DMS79 (cell line): ENCODE measurements around the gene LDAH.
A peak's percentile ranks its signal among the peaks of the same experiment; 100 is the strongest.

Source experiments
- DNase-seq: peaks from one replicate; lab custom pipeline; 2025; lab: John Stamatoyannopoulos, UW

Gene LDAH

DNA sequence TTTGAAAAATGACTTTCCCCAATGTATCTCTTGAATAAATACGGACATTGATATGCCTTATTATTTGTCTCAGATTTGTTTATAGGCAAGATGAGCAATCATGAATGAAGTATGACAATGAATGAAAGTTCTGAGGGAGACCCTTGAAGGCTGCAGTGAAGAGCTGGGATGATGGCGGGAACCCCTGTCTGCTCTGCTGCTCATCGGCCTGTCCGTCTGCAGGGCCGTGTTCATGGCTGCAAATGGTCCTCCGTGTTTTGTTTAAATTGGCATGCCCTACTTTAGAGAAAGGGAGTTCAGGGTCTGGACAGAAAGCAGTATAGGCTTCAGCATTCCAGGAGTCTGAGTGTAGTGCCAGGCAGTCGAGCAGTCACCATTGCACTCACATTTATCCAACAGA lies 170.8 kb downstream of the LDAH start:
- no peak for DNase-seq

DNA sequence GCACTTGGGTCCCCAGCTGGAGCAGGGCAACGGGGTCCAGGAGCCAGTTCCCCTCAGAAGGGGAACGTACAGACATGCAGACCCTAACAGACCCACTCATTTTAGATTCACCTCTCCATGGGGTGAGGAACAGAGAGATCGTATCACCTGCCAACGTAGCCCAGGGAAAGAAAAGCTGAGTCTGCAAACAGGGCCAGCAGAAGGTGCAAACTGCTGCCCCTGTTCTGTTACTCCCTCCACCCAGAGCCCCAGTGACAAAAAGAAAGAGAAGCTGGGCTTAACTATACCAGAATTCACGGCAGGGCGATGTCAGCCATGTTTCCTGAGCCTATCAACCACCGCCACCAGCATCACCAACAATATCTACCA lies 171.2 kb downstream of the LDAH start:
- DNase-seq, result no peak

DNA sequence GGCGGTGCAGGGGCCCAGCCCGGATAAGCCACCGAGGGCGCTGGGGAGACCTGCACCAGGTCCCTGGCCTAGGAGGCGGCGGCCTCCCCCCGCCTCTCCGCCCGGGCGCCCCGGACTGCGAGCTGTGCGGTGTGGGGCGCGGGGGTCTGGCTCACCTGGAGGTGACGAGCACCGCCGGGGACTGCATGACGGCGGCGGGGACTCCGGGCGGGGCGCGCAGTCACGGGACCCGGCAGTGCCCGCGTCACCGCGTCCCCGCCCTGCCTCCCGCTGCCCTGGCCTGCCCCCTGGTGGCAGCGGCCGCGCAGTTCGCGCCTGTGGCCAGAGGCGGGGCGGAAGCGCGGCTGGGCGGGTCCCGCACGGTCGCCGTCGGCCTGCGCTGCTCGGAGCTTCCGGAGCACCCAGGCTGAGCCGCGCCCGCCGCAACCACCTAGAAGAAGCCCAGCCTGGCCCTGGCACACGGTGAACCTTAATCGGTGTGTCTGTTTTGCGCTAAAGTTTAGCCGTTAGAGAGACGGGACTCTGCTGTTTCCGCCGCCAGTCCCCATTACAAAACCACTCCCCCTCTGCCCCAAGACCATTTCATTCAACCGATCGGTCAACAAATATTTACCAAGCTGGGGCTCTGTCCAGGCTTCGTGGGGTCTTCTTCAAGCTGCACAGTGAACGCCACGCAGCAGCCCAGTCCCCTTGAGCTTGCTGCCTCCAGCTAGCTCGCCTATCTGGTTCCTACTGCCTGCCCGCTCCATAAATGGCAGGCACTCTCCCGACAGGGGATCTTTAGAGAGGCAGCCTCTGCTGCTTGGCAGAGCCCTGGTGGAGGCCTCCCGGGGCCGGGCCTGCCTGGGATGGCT lies 171.8 kb downstream of the LDAH start, which contains the start of gene HS1BP3:
Gene HS1BP3 (minus strand): TSS at position 222 of the 854 bp plus-strand sequence. CDS start 35 bp downstream, at position 187.
- peak; percentile 58 for DNase-seq

DNA sequence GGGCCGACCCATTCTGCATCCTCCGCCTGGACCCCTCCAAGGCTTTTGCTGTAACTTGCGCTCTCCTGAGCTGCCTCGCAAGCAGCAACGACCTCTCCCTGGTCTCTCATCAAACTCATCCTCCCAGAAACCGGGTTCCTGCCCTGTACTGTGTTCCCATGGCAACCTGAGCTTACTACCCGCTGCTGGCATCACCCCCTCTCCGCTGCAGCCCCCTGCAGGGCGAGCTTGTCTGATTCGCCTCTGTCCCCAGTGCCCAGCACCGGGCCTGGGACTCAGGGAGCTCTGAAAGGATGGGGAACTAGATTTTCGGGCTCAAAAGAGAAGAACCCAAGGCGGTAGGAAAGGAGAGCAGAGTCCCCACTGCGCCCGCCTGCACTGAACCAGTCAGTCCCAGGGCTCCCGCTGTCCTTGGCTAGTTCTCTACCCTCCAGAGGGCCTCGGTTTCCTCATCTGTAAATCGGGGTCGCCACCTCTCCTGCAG lies 172.5 kb downstream of the LDAH start:
- peak; percentile 25 for DNase-seq

DNA sequence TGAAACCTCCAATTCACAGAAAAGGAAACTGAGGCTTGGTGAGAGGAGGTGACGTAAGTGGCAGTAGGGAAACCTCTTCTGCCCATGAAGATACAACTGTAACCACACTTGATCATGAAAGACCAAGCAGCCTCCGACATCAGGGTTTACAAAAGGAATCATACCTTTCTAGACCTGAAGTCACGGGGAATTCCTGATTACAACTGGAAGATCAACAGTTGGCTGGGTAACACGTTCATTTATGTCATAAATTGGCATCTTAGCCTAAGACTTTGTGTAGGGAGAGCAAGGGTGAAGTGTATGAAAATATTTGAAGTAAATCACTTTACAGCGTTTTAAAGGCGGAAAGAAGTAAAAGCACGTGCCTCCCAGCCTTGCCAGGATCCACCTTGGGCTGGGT lies 172.9 kb downstream of the LDAH start:
- no peak for DNase-seq

DNA sequence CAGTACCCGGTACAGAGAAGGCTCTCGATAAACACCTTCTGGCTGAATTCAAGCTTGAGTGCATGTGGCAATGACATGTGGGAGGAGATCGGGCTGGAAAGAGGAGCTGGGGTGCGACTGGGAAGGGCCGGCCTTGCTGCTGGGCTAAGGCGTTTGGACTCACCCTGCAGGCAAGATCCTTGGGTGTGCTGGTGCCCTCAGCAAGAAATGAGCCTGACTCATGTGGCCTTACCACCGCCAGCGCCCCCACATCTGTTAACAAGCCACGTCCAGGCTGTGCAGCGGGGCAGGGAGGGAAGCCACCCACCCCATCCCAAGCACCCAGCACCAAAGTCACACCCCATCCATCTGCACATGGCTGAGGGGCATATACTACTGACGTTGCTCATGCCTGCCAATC lies 173.3 kb downstream of the LDAH start:
- no peak for DNase-seq

DNA sequence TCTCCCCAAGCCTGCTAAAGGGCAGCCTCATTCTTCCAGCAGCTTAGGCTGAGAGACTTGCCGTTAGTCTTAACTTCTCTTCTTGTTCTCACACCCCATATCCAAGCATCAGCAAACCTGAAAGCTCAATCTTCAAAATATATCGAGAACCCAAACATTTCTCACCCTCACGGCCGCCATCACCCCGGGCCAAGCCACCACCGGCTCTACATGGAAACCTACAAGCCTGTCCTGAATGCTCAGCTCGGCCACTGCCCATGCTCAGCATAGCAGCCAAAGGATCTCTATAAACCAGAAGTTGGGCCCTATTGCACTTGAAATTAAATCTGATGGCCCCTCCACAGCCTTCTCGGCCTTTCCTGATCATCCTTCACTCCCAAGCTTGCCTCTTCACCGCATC lies 174.1 kb downstream of the LDAH start:
- no peak for DNase-seq

DNA sequence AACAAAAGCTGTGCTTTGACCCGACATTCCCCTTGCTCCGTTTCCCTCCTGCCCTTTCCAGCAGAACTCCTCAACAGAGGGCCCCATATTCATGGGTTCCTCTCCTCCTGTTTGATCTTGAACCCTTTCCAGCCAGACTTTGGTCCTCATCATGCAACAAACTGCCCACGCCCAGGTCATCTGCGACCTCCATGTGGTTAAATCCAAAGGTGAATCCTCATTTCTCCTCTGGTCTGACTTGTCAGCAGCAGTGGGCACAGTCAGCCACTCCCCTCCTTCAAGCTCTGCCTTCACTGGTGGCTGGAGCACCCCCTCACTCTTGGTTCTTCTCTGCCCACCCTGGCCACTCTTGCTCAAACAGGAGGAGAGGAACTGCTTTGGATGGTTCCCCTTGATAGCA lies 174.7 kb downstream of the LDAH start:
- no peak for DNase-seq

DNA sequence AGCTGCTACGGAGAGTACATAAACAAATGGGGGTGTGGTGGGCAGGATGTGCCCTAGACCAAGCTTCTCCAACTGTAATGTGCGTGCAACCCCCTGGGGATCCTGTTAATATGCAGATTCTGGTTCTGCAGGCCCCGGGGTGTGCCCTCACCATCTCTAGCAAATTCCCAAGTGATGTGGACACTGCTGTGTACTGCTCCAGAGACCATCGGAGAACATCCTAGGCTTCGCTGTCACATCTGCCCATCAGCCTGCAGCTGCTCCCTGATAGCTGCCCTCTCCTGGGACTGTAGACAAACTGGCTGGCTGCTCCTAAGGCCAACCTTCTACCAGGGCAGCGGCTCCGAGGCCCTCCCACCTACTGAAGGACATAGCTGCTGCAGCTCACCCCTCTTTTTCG lies 175.2 kb downstream of the LDAH start:
- no peak for DNase-seq

DNA sequence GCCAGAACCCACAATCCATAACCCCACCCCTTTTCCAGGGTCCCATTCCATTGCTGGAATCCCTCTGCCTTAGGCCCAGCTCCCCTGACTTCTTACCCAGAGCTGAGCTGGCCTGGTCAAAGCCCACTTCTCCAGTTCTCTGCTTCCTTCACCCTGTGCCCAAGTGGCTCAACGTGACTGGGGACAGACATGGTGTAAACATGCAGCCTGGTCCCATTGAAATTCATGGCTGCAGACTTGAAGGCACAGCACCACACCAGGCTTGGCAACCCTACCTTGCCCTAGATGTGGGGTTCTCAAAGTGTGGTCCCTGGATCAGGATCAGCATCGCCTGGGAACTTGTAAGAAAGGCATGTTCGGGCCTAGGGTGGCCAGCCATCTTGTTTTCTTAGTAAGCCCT lies 175.7 kb downstream of the LDAH start:
- no peak for DNase-seq

DNA sequence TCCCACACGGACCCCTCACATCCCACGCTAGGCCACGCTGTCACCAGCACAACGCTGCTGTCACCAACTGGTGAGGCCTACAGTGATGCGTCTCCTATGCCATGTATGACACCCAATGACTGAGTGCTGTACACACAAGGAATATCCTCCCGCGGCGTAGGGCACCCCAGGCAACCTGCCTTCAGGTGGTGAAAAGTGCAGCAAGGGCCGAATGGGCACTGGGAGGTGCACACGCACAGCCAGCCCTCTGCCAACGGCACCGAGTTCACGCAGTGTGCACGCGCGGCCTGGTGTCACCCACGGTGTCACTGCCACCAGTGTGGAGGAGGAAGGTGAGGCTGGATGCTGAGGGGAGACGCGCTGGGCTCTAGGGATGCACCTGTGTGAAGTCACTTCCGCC lies 176.5 kb downstream of the LDAH start:
- DNase-seq, result no peak

DNA sequence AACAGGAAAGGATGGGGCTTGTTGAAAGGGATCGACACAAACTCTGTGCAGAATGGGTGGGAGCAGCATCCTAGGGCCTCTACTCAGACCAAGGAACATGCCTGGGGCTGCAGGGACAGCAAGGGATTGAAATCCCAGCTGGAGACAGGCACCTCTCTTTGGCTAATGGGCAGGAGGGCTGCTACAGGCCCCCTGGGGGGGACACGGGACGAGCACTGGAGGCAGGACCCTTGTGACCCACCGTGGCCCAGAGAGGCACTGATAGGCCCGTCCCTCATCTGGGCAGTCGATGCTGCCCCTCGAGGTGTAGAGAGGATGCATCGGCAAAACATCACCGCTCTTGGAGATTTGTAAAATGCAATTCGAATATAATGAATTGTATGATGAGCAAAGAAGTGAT lies 177.1 kb downstream of the LDAH start:
- no peak for DNase-seq

DNA sequence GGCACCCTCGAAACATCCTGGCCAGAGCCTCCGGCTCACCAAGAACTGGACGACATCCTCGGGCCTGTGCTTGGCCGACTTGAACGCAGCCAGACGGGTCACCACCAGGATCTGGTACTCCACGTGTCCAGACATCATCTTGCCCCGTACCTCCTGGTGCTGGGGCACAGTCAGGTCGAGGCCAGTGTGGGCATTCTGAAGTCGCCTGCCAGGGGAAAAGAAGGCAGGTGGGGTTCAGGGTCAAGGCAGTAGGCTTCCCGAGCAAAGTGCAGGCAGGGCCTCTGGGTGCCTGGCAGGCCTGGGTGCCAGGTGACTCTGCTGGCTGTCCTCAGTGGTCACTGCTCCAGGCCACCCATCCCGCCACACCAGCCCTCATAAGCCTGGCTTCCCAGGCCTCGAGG lies 177.6 kb downstream of the LDAH start:
- DNase-seq, result no peak

DNA sequence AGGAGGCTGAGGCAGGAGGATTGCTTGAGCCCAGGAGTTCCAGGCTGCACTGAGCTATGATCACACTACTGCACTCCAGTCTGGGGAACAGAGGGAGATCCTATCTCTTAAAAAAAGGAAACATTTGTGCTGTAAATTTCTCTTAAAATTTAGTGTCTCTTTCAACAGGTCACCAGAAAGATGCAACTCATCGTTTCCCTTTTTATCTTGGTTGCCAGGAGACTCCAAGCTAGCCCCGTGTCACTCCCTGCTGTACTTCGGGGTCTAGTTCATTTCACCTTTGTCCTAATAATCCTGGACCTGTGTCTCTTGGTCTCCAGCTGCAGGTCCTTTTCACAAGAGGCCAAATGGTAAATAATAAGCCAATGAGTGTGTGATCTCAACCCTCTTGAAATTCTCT lies 179.1 kb downstream of the LDAH start:
- DNase-seq, result peak; percentile 56

DNA sequence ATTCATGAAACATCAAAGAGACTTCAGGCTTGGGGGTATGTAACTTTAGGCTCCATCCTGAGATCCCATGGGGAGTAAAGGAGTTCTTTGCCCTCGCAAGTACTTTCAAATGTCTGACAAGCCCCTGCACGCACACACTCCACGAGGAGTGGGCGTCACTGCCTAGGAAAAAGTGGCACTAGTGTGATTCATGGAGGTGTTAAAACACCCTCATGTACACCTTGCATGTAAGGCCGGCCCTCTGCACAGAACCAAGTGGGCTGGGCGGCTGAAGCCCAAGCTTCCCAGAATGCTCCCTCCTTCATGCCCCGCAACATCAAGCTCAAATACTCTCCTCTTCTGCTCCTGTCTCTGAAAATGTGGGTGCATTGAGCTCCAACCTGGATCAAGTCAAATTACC lies 179.8 kb downstream of the LDAH start:
- DNase-seq, result peak; percentile 27

DNA sequence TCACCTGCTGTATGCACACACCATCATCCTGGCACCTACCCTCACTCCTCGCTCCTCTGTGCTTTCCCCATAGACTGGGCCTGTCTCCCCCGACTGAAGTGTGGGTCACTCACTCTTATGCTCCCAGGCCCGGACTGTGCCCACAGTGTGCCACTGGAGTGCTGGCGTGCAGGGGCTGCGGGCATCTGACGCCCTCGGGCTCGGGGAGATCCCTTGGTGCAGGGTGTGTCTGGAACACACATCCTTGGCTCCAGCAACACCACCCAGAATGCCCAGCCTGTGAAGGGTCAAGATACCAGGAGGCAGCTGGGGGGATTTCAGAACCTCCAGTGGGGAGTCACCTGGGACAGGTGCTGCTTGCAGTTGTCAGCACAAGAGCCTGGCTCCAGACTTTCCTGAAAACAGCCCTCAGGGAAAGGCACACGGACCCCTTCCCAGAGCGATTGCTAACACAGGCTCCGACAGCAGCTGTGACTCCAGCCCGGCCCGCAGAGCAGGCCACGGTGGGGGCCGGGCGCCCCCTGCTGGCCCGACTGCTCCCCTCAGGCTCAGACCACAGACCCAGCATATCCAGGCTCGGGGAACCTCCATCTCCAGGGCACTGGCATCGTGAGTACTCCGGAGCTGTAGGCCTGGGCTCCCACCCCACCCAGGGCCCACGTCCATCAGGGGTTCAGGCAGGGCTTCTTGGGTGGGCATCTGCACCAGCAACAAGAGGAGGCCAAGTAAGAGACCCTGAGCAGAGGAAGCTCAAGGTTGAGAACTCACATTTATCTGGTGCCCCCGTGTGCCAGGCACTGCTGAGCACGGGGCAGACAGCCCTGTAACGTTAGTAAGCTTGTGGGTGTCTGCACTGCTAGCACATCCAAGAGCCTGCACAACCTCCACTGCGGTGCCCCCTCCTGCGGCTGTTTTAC lies 180.6 kb downstream of the LDAH start:
- DNase-seq, result peak; percentile 62

DNA sequence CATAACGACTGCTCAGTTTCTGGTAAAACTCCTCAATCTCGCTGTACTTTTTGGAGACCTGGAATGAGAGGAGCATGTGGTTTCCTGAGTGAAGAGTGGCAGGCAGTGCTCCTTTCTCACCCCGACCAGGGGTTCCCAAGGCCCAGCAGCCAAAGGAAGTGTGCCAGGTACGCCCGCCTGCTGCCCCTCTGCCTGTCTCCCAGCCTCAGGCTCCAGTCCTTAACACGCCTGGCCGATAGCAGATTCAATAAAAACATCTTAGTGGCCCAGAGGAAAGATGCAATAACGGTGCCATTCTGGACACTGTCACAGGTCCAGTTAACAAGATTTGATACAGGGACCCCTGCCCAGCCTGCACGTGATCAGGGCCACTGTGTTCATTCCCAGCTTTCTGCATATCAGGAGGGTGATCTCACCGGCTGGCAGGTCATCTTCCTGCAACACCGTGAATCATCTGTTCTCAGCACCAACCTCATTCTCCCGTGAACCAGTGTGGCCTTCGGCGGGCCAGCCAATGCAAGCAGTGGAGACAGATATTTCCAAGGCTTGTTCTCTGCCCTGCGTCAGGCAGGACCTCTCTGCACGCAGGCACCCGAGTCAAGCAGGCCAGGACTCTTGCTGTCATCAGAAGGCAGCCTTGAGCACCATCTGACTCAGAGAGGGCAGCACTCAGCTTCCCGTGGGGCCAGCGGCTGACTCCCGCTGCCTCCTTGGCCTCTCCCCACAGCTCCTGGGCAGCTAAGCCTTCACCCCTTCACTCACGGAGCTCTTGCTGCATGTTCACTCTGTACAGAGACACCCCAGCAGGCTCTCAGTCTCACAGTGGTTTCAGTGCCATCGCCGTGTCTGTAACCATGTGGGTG lies 181.5 kb downstream of the LDAH start:
- no peak for DNase-seq

DNA sequence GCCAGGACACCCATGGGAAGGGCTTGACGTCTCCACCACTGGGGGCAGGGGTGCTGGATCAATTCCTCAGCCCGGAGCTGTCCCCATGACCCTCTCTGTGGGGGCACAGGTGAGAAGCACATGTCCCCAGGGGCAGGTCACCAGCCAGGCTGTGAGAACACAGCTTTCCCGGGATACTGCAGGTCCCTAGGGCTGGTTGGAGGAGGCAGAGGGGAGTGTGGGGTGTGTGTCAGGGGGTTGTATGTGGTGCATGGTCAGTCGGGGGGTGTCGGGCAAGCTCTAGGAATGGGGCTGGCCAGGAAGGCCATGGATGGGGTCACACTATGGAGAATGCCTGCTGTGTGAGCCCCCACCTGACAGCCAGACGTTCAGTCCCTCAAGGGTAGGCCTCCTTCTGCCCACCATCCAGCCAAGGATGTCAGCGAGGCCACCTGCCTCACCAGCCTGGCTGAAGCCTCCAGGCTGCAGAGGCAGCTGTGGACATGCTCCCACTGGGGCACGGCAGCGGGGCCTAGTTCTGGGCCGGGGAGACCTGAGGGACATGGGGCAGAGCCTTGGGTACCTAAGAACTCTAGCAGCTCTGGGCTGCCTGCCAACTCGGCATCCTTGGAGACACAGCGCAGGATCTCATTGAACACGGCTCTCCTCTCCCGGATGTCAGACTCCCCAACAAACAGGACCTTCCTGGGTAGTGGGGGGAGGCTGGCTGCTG lies 182.3 kb downstream of the LDAH start:
- peak; percentile 43 for DNase-seq

DNA sequence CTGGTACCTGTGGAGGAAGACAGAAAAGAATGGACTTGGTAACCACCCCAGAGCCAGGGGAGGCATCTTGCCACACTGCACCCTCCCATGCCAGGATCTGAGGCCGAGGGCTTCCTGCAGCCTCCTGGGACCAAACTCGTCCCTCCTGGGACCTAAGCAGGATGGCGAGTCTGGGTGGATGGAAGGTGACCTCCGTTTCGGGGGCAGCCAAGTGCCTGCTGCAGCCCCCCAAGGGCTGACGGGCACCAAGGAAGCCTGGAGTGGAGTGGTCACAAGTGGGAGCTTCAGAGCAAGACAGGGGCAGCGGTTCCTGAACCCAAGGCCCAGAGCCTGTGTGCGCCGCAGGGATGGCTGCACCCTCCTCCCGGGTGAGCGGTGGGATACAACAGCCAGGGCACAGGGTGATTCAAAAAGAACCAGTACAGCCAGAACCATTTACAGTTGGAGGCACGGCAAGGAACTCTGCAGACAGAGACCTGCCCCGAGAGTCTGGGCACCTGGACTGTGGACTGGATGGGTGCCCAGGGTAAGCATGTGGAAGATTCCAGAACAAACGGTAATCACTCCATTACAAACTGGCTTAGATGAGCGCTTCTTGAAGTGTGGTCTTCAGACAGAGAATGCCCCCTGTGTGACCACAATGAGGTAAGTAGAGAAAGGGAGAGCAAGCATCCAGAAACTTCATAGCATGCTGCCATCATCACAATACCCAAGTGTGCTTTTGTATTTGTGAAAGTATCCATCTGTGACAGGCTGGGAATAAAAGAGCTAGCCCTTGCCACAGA lies 184.1 kb downstream of the LDAH start:
- DNase-seq, result no peak

DNA sequence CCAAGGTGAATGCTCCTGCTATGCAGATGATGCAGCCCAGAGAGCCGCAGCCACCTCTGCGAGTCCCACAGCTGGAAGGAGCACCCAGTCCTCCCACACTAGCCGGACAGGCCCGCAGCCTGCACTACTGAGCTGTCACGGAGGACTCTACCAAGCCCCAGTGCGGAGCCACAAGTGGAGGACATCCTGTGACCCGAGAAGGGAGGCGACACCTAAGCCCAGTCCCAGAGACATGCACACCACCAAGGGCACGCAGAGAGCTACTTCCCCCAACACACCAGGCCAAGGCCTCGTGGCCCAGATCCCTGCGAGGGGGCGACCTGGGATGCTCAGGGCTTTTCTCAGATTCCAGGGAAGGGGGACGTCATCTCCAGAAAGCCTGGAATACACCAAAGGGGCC lies 184.9 kb downstream of the LDAH start:
- no peak for DNase-seq

DNA sequence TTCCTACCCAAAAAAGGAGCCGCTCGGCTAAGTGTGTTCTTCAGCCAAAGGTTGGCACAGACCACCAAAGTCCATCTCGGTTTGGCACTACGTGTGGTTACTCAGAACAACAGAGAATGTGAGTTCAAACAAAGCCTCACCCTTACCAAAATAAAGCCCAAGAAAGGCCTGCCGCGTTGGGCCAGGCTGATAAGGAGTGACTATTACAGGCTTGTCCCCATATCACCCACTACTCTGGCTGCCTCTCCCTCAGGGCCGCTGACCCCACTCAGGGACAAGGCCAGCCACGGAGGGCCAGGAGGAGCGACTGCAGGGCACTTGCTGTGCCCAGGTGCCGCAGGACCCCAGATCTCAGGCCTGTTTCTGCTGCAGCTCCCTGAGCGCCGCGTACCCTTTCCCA lies 185.8 kb downstream of the LDAH start:
- DNase-seq, result no peak
